GM19397 (cell line): ENCODE data around the gene ATXN1.
"Not testable (repeated sequence)": the region's sequence is repeated elsewhere in the genome, so short reads cannot be mapped to it uniquely, and the experiment has no call there.

ENCODE experiments used
- ATAC-seq: cut with Tn5 transposase; IDR thresholded peaks from one replicate; pipeline ENCODE4 v1.9.1; 2021; ENCODE audit warnings: mild to moderate bottlenecking, moderate library complexity; ENCODE audit not compliant: unreplicated experiment

Gene ATXN1

GRCh38 chr6:16760516-16761470 is at the start of gene ATXN1:
Gene ATXN1, minus strand, starts transcription at chr6:16761460.
- ATAC-seq, result peak; percentile 18

GRCh38 chr6:16810411-16810810 is 49.2 kb upstream of the ATXN1 start:
- ATAC-seq, result no peak

- ATAC-seq, result no peak
These were observed 48.6 kb upstream of the ATXN1 start for GRCh38 chr6:16809753-16810358.

- no peak for ATAC-seq
These were observed 46.7 kb upstream of the ATXN1 start for GRCh38 chr6:16807956-16808355.

- ATAC-seq, result no peak
These were observed 45.1 kb upstream of the ATXN1 start for GRCh38 chr6:16806363-16806762.

- no peak for ATAC-seq
These were observed 44.1 kb upstream of the ATXN1 start for GRCh38 chr6:16805243-16805950.

GRCh38 chr6:16804546-16805242 is 43.4 kb upstream of the ATXN1 start:
- no peak for ATAC-seq

GRCh38 chr6:16803294-16804200 is 42.3 kb upstream of the ATXN1 start:
- no peak for ATAC-seq

GRCh38 chr6:16802071-16802470 is 40.8 kb upstream of the ATXN1 start:
- ATAC-seq, result no peak

GRCh38 chr6:16800942-16801341 is 39.7 kb upstream of the ATXN1 start:
- no peak for ATAC-seq

- no peak for ATAC-seq
These were observed 39.1 kb upstream of the ATXN1 start for GRCh38 chr6:16800341-16800740.

- ATAC-seq, result no peak
These were observed 38.3 kb upstream of the ATXN1 start for GRCh38 chr6:16799279-16800193.

GRCh38 chr6:16793828-16794412 is 32.7 kb upstream of the ATXN1 start:
- no peak for ATAC-seq

GRCh38 chr6:16789329-16790038 is 28.2 kb upstream of the ATXN1 start:
- no peak for ATAC-seq

- no peak for ATAC-seq
These were observed 25.9 kb upstream of the ATXN1 start for GRCh38 chr6:16787128-16787682.

- ATAC-seq, result no peak
These were observed 24.2 kb upstream of the ATXN1 start for GRCh38 chr6:16785496-16785895.

GRCh38 chr6:16784957-16785356 is 23.7 kb upstream of the ATXN1 start:
- not testable (repeated sequence) for ATAC-seq
